Panc1 (cell line): ENCODE results near the gene HCST.

ENCODE experiments used
- CTCF ChIP-seq: fragments of 450-650 bp; IDR thresholded peaks from 2 replicates; pipeline ENCODE4 v1.5.1; 2017; ENCODE audit warnings: mild to moderate bottlenecking
- POLR2AphosphoS5 ChIP-seq: IDR thresholded peaks from 2 replicates; pipeline ENCODE4 v1.6.1; 2012; ENCODE audit warnings: mild to moderate bottlenecking, low read depth, low read length, moderate library complexity
- REST ChIP-seq, 2 experiments: IDR thresholded peaks; 2 replicates each; pipeline ENCODE4 v1.6.1; 2011 to 2012; ENCODE audit warnings: low read depth in 2 of 2, control low read depth in 1 of 2, low read length in 1 of 2, mild to moderate bottlenecking in 1 of 2, moderate library complexity in 1 of 2; ENCODE audit not compliant: insufficient read depth in 1 of 2
- SIN3A ChIP-seq: IDR thresholded peaks from 2 replicates; pipeline ENCODE4 v1.6.1; 2012; ENCODE audit warnings: low read depth, mild to moderate bottlenecking, low read length, moderate library complexity, borderline replicate concordance; ENCODE audit not compliant: insufficient read depth

- TF ChIP-seq POLR2AphosphoS5 (no peak), CTCF (no peak), REST (IDR thresholded peaks at IDR 0.05; ENCODE audit: insufficient read depth in 1 of 2, low read depth in 2 of 2, low read length in 1 of 2) (no peak), SIN3A (no peak)
Observed at GRCh38 chr19:35901055-35901644, 1.2 kb upstream of the HCST start.
